ENCODE measurements around the gene TFB2M. TPM values are rescaled to one million over a fixed set of nuclear protein-coding genes. Genes with fewer than 3 reads are reported as not detected.
"Not testable (repeated sequence)": the region's sequence is repeated elsewhere in the genome, so short reads cannot be mapped to it uniquely, and the experiment has no call there.

TFB2M gene
- total RNA-seq, 3 donors from 2014 or later (not counting 1 experiment from before 2014, with no cell fraction given): 13.4 to 15.1 (median 15.1) TPM

GRCh38 chr1:246564839-246565750 is 966 bp downstream of the TFB2M start:
- Histone ChIP-seq H3K9me3 (ENCODE audit: control insufficient read depth, insufficient read depth, low read length) (no peaks in the 10 kb centered on the region), H3K4me3 (ENCODE audit: low read length) (peak overlapping the region; percentile 79), H3K27me3 (ENCODE audit: control insufficient read depth, insufficient read depth, low read length) (no peaks in the 10 kb centered on the region), H3K36me3 (ENCODE audit: control insufficient read depth, insufficient read depth, low read length) (peaks cover 11% of the 10 kb centered on the region), H3K4me1 (ENCODE audit: control insufficient read depth, insufficient read depth, low read length) (peaks cover 25% of the 10 kb centered on the region), H3K27ac (ENCODE audit: low read length) (no peak overlapping the region)
- peaks cover 38 to 41% of the 10 kb centered on the region in 2 donors for H3K4me1 Mint-ChIP-seq
- ATAC-seq (no peak), DNase-seq (no peak)
- no peaks in the 10 kb centered on the region for H3K27me3 Mint-ChIP-seq (ENCODE audit: low read depth in 2 of 2)
- intact Hi-C loops (cut with micrococcal nuclease): loop anchor here (5.0 kb wide), 1 partner anchor 37 kb away; no protein-coding TSS in a partner anchor
- TF ChIP-seq, protein P1, sequence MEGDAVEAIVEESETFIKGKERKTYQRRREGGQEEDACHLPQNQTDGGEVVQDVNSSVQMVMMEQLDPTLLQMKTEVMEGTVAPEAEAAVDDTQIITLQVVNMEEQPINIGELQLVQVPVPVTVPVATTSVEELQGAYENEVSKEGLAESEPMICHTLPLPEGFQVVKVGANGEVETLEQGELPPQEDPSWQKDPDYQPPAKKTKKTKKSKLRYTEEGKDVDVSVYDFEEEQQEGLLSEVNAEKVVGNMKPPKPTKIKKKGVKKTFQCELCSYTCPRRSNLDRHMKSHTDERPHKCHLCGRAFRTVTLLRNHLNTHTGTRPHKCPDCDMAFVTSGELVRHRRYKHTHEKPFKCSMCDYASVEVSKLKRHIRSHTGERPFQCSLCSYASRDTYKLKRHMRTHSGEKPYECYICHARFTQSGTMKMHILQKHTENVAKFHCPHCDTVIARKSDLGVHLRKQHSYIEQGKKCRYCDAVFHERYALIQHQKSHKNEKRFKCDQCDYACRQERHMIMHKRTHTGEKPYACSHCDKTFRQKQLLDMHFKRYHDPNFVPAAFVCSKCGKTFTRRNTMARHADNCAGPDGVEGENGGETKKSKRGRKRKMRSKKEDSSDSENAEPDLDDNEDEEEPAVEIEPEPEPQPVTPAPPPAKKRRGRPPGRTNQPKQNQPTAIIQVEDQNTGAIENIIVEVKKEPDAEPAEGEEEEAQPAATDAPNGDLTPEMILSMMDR (IDR thresholded peaks at IDR 0.05): no peak
- peak overlapping the region; percentile 94 to 98 for H3K27ac Mint-ChIP-seq
- H3K36me3 Mint-ChIP-seq: no peaks in the 10 kb centered on the region
- 33% methylated on average over 32 of the region's 33 CpGs for WGBS (ENCODE audit: insufficient coverage)
- no peaks in the 10 kb centered on the region for H3K9me3 Mint-ChIP-seq
- peak overlapping the region; percentile 99 for H3K4me3 Mint-ChIP-seq

DNA sequence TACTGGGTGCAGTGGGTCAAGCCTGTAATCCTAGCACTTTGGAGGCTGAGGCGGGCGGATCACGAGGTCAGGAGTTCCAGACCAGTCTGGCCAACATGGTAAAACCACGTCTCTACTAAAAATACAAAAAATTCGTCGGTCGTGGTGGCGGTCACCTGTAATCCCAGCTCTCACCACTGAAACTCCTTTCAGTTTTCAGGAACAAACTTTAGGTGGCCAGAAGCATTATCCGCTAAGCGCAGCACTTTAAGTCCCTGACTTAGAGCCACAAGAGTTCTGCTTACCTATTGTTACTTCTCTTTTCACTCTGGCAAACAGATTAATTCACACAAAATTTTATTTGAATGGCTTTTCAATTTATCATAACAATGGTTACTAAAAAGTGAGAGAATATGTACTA is 5.2 kb downstream of the TFB2M start:
- intact Hi-C loops (cut with micrococcal nuclease); ATAC-seq; H3K9me3 ChIP-seq (ENCODE audit: control insufficient read depth, insufficient read depth, low read length); H3K9me3 Mint-ChIP-seq; DNase-seq; H3K4me3 Mint-ChIP-seq; H3K27ac ChIP-seq (ENCODE audit: low read length); H3K4me3 ChIP-seq (ENCODE audit: low read length); H3K27me3 ChIP-seq (ENCODE audit: control insufficient read depth, insufficient read depth, low read length); H3K36me3 Mint-ChIP-seq; H3K27ac Mint-ChIP-seq; H3K27me3 Mint-ChIP-seq (ENCODE audit: low read depth in 2 of 2): not testable (repeated sequence)
- H3K4me1 ChIP-seq (ENCODE audit: control insufficient read depth, insufficient read depth, low read length): peaks cover 11% of the 10 kb centered on the region
- H3K4me1 Mint-ChIP-seq: peaks cover 14 to 23% of the 10 kb centered on the region in 2 donors
- 89% methylated on average over 10 of the region's 10 CpGs for WGBS (ENCODE audit: insufficient coverage)
- peaks cover 30% of the 10 kb centered on the region for H3K36me3 ChIP-seq (ENCODE audit: control insufficient read depth, insufficient read depth, low read length)

DNA sequence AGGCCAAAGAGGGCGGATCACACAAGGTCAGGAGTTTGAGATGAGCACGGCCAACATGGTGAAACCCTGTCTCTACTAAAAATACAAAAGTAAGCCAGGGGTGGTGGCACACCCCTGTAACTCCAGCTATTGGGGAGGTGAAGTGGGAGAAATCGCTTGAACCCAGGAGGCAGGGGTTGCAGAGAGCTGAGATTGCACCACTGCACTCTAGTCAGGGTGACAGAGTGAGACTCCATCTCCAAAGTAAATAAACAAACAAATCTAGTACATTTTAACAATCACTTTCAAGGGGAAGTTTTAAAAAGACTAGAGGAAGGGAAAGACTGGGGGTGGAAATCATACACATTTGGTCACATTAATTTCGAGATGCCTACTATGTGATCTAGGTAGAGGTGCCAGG is 6.8 kb downstream of the TFB2M start:
- Histone ChIP-seq H3K9me3 (ENCODE audit: control insufficient read depth, insufficient read depth, low read length) (no peaks in the 10 kb centered on the region), H3K27me3 (ENCODE audit: control insufficient read depth, insufficient read depth, low read length) (no peaks in the 10 kb centered on the region), H3K36me3 (ENCODE audit: control insufficient read depth, insufficient read depth, low read length) (peaks cover 32% of the 10 kb centered on the region), H3K4me3 (ENCODE audit: low read length) (no peak overlapping the region), H3K27ac (ENCODE audit: low read length) (no peak overlapping the region), H3K4me1 (ENCODE audit: control insufficient read depth, insufficient read depth, low read length) (no peaks in the 10 kb centered on the region)
- 98% methylated on average over 4 of the region's 4 CpGs for WGBS (ENCODE audit: insufficient coverage)
- Mint-ChIP-seq H3K4me1 (peaks cover 5 to 12% of the 10 kb centered on the region in 2 donors), H3K27ac (no peak overlapping the region), H3K4me3 (no peak overlapping the region), H3K27me3 (ENCODE audit: low read depth in 2 of 2) (no peaks in the 10 kb centered on the region), H3K9me3 (no peaks in the 10 kb centered on the region), H3K36me3 (no peaks in the 10 kb centered on the region)
- TF ChIP-seq, protein P1 (IDR thresholded peaks at IDR 0.05): no peak
- no peak for ATAC-seq
- intact Hi-C loops (cut with micrococcal nuclease): no loop called here
- DNase-seq: no peak

DNA sequence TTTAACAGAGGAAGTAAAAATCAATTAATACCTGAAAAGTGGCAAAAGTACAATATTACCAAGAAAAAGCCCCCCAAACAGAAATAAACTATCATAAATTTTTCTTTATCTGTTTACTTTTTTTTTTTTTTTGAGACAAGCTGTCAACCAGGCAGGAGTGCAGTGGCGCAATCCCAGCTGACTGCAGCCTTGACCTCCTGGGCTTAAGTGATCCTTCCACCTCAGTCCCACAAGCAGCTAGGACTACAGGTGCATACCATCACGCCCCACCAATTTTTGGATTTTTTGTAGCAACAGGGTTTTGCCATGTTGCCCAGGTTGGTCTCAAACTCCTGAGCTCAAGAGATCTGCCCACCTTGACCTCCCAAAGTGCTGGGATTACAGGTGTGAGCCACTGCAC is 8.0 kb downstream of the TFB2M start:
- no peaks in the 10 kb centered on the region for H3K9me3 Mint-ChIP-seq
- no peaks in the 10 kb centered on the region for H3K36me3 Mint-ChIP-seq
- no peak overlapping the region for H3K4me3 Mint-ChIP-seq
- H3K4me1 Mint-ChIP-seq: peaks cover 0 to 12% of the 10 kb centered on the region in 2 donors
- ATAC-seq: no peak
- peaks cover 37% of the 10 kb centered on the region for H3K36me3 ChIP-seq (ENCODE audit: control insufficient read depth, insufficient read depth, low read length)
- intact Hi-C loops (cut with micrococcal nuclease): no loop called here
- no peaks in the 10 kb centered on the region for H3K4me1 ChIP-seq (ENCODE audit: control insufficient read depth, insufficient read depth, low read length)
- no peak for DNase-seq
- no peaks in the 10 kb centered on the region for H3K27me3 ChIP-seq (ENCODE audit: control insufficient read depth, insufficient read depth, low read length)
- H3K4me3 ChIP-seq (ENCODE audit: low read length): no peak overlapping the region
- no peak overlapping the region for H3K27ac ChIP-seq (ENCODE audit: low read length)
- no peaks in the 10 kb centered on the region for H3K9me3 ChIP-seq (ENCODE audit: control insufficient read depth, insufficient read depth, low read length)
- TF ChIP-seq, protein P1 (IDR thresholded peaks at IDR 0.05): no peak
- 100% methylated on average over 2 of the region's 2 CpGs for WGBS (ENCODE audit: insufficient coverage)
- no peak overlapping the region for H3K27ac Mint-ChIP-seq
- no peaks in the 10 kb centered on the region for H3K27me3 Mint-ChIP-seq (ENCODE audit: low read depth in 2 of 2)
